ENCODE data around the gene FAM53A. TPM values are rescaled to one million over a fixed set of nuclear protein-coding genes. Genes with fewer than 3 reads are reported as not detected.

FAM53A gene
- polyA plus RNA-seq, 1 experiment = 1.1 TPM

DNA sequence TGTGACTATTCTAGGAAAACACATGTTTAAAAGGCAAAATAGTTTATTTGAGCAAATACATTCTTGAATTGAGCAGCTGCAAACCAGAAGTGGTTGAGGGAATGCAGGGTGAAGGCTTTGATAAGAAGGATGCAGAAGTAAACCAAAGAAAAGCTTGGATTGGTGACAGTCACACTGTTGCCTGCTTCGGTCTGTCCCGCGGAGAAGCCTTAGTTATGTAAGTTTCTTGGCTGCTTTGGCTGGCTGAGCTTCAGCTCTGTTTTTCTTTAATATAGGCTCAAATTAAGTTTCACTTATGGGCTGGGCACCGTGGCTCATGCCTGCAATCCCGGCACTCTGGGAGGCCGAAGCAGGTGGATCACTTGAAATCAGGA lies 67.6 kb downstream of the FAM53A start:
- Histone ChIP-seq H3K27ac (ENCODE audit: low read depth, low read length) (no peak overlapping the region), H3K27me3 (ENCODE audit: control insufficient read depth, insufficient read depth, low read length) (no peaks in the 10 kb centered on the region), H3K4me3 (ENCODE audit: low read depth, low read length) (no peak overlapping the region), H3K9me3 (ENCODE audit: control insufficient read depth, insufficient read depth, low read length) (peaks cover 20% of the 10 kb centered on the region)
- ChIA-PET CTCF (interaction anchor here (0.7 kb wide), 1 partner anchor 13 kb away, joined by 3 read pairs; no protein-coding TSS in a partner anchor), POLR2A (no interaction called here)
- no peak for DNase-seq (ENCODE audit: low read depth, low spot score)
- TF ChIP-seq, protein P1, sequence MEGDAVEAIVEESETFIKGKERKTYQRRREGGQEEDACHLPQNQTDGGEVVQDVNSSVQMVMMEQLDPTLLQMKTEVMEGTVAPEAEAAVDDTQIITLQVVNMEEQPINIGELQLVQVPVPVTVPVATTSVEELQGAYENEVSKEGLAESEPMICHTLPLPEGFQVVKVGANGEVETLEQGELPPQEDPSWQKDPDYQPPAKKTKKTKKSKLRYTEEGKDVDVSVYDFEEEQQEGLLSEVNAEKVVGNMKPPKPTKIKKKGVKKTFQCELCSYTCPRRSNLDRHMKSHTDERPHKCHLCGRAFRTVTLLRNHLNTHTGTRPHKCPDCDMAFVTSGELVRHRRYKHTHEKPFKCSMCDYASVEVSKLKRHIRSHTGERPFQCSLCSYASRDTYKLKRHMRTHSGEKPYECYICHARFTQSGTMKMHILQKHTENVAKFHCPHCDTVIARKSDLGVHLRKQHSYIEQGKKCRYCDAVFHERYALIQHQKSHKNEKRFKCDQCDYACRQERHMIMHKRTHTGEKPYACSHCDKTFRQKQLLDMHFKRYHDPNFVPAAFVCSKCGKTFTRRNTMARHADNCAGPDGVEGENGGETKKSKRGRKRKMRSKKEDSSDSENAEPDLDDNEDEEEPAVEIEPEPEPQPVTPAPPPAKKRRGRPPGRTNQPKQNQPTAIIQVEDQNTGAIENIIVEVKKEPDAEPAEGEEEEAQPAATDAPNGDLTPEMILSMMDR (IDR thresholded peaks at IDR 0.05; ENCODE audit: low read depth, low read length) = no peak

DNA sequence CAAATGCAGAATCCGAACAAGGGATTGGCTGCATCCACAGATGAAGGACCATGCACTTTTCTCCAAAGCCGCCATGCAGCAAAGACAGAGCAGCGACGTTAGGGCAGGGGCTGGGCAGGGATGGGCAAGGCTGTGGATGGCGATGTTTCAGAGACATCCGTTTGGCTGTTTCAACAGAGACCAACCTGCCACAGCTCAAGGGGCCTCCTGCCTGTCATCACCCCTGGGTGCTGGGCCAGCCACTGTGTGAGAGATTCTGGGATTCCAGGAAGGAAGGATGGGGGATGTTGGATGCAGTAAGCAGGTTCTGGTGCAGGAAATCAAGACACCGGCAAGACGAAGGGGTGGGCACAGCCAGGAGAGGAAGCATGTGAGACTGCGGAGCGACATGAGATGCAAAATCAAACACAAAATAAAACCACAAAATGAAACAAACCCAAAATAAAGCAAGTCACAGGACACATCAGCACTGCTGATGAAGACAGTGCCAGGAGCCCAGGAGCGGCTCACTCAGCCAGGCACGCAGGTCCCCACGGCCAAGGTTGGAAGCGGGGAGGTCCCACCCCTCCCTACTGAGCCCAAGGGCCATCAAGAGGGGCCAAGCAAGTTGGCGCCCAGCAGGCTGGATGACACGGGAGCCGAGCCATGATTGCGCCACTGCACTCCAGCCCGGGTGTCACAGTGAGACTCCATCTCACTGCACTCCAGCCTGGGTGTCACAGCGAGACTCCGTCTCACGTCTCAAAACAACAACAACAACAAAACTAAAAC lies 68.1 kb downstream of the FAM53A start:
- DNase-seq (ENCODE audit: low read depth, low spot score) = no peak

DNA sequence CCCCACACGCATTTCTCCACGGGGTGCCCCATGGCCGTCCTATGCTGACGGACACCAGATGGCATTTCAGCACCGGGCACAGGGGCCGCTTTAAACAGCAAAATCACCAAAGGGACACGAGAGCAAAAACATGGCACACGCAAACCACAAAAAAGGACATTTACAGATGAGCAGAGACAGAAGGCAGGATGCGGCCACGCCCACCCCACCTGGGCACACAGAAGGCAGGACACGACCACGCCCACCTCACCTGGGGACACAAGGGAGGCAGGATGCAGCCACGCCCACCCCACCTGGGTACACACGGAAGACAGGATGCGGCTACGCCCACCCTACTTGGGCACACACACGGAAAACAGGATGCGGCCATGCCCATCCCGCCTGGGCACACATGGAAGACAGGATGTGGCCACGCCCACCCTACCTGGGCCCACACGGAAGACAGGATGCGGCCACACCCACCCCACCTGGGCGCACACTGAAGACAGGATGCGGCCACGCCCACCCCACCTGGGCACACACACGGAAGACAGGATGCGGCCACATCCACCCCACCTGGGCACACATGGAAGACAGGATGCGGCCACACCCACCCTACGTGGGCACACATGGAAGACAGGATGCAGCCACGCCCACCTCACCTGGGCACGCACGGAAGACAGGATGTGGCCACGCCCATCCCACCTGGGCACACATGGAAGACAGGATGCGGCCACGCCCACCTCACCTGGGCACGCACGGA lies 69.1 kb downstream of the FAM53A start:
- TF ChIP-seq, protein P1 (IDR thresholded peaks at IDR 0.05; ENCODE audit: low read depth, low read length) = no peak
- ChIA-PET POLR2A (no interaction called here), CTCF (no interaction called here)
- H3K27me3 ChIP-seq (ENCODE audit: control insufficient read depth, insufficient read depth, low read length) = peaks cover 2% of the 10 kb centered on the region
- H3K4me3 ChIP-seq (ENCODE audit: low read depth, low read length) = no peak overlapping the region
- H3K9me3 ChIP-seq (ENCODE audit: control insufficient read depth, insufficient read depth, low read length) = peaks cover 16% of the 10 kb centered on the region; the same call in 1 of the 2 replicates
- DNase-seq (ENCODE audit: low read depth, low spot score) = no peak
- no peak overlapping the region for H3K27ac ChIP-seq (ENCODE audit: low read depth, low read length)

More for the DNA sequence above, 68.1 kb downstream of the FAM53A start:
- CTCF ChIA-PET = no interaction called here
- Histone ChIP-seq H3K27ac (ENCODE audit: low read depth, low read length) (no peak overlapping the region), H3K27me3 (ENCODE audit: control insufficient read depth, insufficient read depth, low read length) (peaks cover 2% of the 10 kb centered on the region), H3K9me3 (ENCODE audit: control insufficient read depth, insufficient read depth, low read length) (peaks cover 20% of the 10 kb centered on the region), H3K4me3 (ENCODE audit: low read depth, low read length) (no peak overlapping the region)
- POLR2A ChIA-PET = no interaction called here
- TF ChIP-seq, protein P1 (IDR thresholded peaks at IDR 0.05; ENCODE audit: low read depth, low read length) = no peak

DNA sequence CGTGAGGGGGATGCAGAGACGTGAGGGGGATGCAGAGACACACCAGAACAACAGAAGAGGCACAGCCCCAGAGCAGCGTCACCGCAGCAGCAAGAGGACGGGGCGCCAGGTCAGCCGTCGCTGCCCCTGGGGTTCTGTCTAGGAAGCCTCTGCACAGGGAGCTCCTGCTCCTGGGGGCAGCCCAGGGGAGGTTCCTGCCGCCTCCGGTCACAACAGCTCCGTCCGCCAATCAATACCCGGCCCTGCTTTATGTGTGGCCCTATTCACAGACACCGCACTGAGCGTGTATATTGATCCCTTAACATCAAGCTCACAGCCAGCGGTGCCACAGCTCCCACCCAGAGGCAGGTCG lies 69.6 kb downstream of the FAM53A start:
- no peak for DNase-seq (ENCODE audit: low read depth, low spot score)
- POLR2A ChIA-PET = no interaction called here
- TF ChIP-seq, protein P1 (IDR thresholded peaks at IDR 0.05; ENCODE audit: low read depth, low read length) = no peak
- Histone ChIP-seq H3K9me3 (ENCODE audit: control insufficient read depth, insufficient read depth, low read length) (peaks cover 16% of the 10 kb centered on the region; the same call in 1 of the 2 replicates), H3K4me3 (ENCODE audit: low read depth, low read length) (no peak overlapping the region), H3K27me3 (ENCODE audit: control insufficient read depth, insufficient read depth, low read length) (peaks cover 2% of the 10 kb centered on the region), H3K27ac (ENCODE audit: low read depth, low read length) (no peak overlapping the region)
- CTCF ChIA-PET = no interaction called here

DNA sequence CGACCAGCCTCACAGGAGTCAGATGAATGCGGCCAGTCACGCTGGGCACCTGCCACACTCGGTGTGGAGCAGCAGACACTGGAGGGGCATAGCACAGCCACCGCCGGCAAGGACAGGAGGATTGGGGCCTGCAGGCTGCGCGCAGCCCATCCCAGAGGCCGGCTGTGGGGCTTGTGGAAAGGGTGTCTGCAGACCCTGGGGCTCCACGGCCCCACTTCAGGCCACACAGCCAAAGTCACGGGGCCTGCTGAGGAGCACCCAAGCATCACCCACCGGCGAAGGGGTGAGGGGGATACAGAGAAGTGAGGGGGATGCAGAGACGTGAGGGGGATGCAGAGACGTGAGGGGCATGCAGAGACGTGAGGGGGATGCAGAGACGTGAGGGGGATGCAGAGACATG lies 70.1 kb downstream of the FAM53A start:
- Histone ChIP-seq H3K27ac (ENCODE audit: low read depth, low read length) (no peak overlapping the region), H3K27me3 (ENCODE audit: control insufficient read depth, insufficient read depth, low read length) (peaks cover 3% of the 10 kb centered on the region), H3K4me3 (ENCODE audit: low read depth, low read length) (no peak overlapping the region), H3K9me3 (ENCODE audit: control insufficient read depth, insufficient read depth, low read length) (peaks cover 13% of the 10 kb centered on the region; the same call in 1 of the 2 replicates)
- POLR2A ChIA-PET = no interaction called here
- CTCF ChIA-PET = no interaction called here
- TF ChIP-seq, protein P1 (IDR thresholded peaks at IDR 0.05; ENCODE audit: low read depth, low read length) = no peak
- DNase-seq (ENCODE audit: low read depth, low spot score) = no peak
